Pulmonary artery endothelial cell (primary cell): ENCODE results near the gene MIER1. TPM values are rescaled to one million over a fixed set of nuclear protein-coding genes. Genes with fewer than 3 reads are reported as not detected.
"Not testable (repeated sequence)": the region's sequence is repeated elsewhere in the genome, so short reads cannot be mapped to it uniquely, and the experiment has no call there.

ENCODE experiments used
- DNase-seq: peaks from one replicate; pipeline ENCODE4 v3.0.0-alpha.2; 2011; ENCODE audit warnings: low read depth, low spot score
- total RNA-seq: library from RNA; depleted of rRNA; stranded (reverse); fragments of >200 nt; gene quantifications from 2 replicates; pipeline ENCODE4 v1.2.3, GENCODE V29; 2014

The MIER1 gene
- total RNA-seq: 28.3 and 39.2 TPM in 2 replicates

- DNase-seq: peak; percentile 93
These were observed at the start of gene MIER1, which contains the start of gene DNAI4 for GRCh38 chr1:66924756-66925557. MIER1 (plus strand) TSS chr1:66924990; CDS start chr1:66925029, 39 bp downstream. DNAI4 (minus strand) TSS chr1:66924856; CDS start chr1:66924831, 25 bp downstream.

DNA sequence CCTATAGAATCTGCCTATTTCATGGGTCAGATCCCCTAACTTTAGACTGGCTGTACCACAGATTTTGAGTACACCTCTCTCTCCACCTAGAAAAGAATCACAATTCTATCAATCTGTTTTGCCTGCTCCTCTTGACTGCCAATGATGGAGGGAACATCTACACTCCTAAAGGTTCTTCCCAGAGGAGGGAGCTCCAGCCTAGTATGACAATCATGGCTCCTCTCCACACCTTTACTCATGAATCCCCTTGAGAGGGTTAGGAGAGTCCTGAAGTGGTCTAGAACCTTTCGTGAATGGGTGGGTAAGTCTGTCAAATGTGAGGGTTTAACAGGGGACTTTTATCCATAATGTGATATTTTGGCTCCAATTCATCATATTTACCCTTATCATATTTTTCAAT lies 48.1 kb upstream of the MIER1 start:
- no peak for DNase-seq

DNA sequence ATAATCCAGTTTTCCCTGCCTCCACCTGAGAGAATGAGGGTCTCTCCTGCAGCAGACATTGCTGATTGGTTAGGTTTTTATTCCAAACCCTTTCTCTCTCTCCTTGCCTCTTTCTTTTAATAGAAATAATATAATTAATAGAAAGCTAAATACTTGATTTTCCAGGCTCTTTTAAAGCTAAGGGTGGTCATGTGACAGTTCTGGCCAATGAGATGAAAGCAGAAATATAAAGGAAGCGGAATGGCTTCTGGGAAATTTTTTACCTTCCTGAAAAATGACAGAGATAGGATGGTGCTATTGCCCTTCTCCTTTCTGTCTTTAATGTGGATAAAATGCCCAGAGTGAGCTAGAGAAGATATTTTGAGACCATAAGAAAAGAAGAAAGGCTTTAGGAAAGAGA lies 35.8 kb upstream of the MIER1 start:
- DNase-seq: no peak

DNA sequence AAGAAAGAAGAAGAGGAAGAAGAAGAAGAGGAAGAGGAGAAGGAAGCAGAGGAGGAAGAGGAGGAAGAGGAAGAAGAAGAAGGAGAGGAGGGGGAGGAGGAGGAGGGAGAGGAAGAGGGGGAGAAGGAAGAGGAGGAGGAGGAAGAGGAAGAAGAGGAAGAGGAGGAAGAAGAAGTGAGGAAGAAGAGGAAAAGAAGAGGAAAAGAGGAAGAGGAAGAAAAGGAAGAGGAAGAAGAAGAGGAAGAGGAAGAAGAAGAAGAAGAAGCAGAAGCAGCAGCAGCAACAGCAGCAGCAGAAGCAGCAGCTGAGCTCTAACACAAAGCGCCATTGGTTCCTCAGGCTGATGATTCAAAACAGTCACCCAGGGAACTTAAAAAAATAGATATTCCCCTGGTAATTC lies 34.2 kb upstream of the MIER1 start:
- DNase-seq: no peak

DNA sequence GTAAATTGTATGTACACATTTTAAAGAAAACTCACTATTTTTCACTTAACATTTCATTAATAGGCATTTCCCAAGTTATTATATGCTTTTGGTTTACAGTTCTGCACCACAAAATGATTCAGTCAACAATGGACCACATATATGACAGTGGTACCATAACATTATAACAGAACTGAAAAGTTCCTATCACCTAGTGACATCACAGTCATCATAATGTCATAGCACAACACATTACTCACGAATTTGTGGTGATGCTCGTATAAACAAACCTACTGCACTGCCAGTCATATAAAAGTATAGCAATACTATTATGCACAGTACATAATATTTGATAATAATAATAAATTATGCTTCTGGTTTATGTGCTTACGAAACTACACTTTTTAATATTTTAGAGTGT lies 31.1 kb upstream of the MIER1 start:
- no peak for DNase-seq

DNA sequence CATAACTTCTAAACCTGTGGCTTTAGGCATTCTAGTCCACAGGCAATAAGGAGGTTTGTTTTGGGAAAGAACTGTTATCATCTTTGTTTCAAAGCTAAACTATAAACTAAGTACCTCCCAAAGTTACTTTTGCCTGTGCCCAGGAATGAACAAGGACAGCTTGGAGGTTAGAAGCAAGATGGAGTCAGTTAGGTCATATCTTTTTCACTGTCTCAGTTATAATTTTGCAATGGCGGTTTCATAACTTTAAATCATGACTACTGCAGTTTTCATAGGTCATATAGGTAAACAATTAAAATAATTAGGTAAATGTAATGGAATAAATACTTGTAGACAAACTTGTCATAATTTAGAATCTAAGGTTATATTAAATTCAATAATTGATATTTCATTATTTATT lies 9.6 kb upstream of the MIER1 start:
- not testable (repeated sequence) for DNase-seq

GRCh38 chr1:66916320-66916719 lies 8.5 kb upstream of the MIER1 start:
- no peak for DNase-seq

DNA sequence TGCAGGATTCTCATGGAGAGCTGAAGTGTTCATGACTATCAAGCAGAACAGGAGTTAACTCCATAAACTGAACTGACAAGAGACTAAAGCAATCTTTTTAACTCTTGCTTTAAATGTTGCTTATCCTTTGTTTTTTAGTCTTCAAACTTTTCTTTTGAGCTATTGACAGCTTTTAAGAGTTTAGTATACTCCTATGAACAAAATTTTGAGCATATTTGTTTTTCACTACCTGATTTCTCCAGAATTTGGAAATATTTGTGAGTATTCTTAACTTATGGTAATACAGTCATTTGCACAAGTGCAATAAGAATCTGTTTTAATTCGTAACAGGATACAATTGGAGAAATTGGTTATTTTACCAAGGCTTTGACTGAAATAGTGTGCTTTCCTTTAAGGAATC lies 7.3 kb upstream of the MIER1 start:
- no peak for DNase-seq

DNA sequence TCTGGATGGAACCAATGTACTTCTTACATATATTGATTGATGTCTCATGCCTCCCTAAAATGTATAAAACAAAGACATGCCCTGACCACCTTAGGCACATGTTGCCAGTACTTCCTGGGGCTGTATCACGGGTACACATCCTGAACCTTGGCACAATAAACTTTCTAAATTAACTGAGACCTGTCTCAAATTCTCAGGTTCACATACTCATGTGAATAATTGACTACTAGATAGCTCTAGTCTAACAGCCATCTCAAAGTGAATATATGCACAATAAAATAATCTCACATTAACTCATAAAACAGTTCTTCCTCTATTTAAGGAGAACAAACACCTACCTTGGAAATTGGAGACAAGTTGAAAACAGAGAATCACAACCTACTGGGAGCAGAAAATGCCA lies 5.7 kb upstream of the MIER1 start:
- DNase-seq: no peak

DNA sequence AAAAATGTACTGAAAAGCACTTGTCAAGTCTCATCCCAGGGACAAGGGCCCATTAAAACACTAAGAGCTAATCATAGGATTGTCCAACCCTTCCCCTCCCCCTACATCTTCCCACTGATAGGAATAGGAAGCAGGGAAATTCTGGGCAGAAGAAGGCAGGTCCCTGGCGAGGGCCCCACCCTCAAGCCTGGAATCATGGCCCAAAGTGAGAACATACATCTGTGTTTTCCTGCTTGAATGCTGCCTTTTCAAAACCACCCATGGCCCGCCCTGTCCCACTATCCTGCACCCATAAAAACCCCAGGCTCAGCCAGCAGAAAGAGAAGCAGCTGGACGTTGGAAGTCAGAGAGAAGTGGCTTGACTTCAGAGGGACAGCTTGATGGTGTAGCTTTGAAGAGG lies 5.0 kb upstream of the MIER1 start:
- no peak for DNase-seq

GRCh38 chr1:66920543-66920942 lies 4.2 kb upstream of the MIER1 start:
- no peak for DNase-seq

DNA sequence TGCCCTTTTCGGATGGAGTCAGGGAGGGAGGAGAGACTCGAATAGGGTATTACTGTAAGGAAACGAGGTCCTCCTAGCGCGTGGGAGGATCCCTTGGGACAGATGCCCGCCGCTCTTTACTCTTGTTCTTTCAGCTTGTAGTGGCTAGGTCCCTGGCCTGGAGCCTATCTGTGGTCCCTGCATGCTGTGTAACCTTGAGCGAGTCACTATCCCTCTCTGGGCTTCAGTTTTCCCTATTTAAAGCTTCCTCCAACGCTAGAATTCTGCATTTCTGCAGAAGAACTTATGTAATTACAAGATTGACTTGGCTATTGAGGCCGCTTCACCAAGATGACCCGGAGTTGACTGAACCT lies 744 bp downstream of the MIER1 start:
- DNase-seq: no peak

DNA sequence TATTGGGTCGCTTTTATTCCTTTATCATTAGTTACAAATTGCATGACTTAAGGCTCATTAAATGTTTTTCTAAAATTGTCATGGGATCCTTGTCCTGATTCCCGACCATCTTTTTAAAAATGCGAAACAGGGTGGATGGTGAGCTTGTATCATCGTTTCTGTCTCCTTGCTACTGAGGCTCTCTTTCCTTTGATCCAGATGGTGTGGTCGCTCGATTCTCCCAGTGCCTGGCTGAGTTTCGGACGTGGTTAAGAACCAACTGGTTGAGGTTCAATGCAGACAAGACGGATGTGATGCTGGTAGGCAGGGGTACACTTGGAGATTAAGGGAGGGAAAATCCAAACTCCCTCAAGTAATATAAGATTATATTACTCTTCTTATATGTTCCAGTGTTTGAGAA lies 1.2 kb downstream of the MIER1 start:
- no peak for DNase-seq

DNA sequence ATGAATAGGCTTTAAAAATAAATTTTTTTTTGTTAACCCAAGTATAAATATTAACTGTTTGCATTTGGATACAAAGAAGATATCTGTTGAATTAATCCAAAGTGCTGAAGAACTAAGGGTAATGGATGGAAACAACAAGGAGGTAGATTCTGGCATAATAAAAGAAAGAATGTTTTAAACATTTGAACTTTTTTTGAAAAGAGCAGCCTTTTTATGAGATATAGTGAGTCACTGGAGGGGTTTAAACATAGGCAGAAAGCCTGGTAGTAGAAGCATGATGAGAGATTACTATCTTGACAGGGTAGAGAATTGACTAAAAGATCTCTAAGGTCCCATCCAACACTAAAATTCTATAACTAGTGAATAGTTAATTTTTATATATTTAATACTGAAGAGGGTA lies 2.7 kb downstream of the MIER1 start:
- no peak for DNase-seq

GRCh38 chr1:66929146-66929688 lies 4.4 kb downstream of the MIER1 start:
- no peak for DNase-seq

GRCh38 chr1:66929691-66929998 lies 4.9 kb downstream of the MIER1 start:
- DNase-seq: no peak

DNA sequence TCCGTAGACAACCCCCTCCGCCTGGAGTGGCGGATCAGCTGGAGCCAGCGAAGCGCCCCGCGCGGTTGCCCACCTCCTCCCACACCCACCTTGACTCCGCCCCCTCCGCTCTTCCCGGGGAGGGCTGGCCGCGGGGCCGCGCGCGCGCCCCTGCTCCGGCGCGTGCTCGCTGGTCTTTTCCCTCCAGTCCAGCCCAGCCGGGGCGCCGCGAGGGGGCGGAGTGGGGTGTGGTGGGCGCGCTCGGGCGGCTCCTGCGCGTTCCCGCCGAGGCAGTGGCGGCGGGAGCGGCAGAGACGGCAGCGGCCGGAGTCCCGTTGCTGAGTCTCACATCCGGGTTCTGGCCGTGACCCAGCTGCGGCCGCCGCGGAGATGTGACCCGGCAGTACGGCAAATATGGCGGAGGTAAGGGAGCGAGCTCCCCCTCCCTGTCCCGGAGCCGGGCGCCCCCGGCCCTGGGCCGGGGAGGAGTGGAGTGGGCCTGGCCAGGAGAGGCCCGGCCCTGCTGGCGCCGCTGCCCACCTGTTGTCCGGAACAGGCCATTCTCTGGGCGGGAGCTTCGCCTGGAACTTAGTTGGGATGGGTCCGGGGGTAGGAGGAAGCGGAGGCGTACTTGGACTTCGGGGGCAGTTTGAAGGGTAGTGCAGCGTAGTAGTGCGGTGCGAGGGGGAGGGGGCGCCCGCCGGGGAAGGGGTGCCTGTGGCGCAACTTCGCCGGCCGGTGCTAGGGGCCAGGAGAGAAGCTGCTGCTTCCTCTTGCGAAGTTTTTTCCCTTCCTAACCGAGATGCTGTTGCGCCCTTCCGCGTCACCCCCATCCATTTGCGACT lies 5.4 kb downstream of the MIER1 start:
- peak; percentile 74 for DNase-seq

DNA sequence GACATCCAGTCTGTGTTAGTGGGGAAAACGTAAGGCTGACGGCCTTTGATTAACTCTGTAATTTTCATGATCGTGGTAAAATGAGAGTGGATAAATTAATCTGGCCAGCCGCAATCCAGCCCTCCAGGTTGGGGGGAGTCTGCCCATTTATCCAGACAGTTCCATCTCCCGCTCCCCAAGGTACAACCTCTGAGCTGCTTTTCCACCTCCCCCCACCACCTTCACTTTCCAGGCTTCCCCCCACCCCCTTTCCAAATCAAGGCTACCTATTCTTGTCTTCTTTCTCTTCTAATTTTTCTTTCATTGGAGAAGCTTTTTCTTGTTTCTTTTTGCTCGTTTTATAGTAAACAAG lies 6.0 kb downstream of the MIER1 start:
- DNase-seq: no peak

DNA sequence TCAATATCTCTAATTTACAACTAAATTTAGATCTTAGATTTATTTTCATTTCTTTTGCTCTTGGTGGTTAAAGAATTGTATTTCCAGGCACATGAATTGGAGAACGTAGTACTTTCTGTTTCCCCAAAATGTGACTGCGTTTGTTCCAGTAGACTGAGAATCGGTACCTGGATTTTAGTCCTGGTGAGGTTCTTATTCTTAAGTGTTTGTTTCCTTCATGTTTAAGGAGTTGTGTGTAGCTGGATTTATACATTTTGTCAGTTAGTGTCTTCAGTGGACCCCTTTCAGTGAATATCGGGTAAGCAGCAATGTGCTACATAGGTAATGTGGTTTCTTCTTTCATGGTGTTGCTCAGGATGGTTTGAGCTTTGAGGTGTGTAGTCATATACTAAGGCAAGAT lies 6.8 kb downstream of the MIER1 start:
- DNase-seq: no peak

GRCh38 chr1:66932291-66932690 lies 7.5 kb downstream of the MIER1 start:
- DNase-seq: no peak

DNA sequence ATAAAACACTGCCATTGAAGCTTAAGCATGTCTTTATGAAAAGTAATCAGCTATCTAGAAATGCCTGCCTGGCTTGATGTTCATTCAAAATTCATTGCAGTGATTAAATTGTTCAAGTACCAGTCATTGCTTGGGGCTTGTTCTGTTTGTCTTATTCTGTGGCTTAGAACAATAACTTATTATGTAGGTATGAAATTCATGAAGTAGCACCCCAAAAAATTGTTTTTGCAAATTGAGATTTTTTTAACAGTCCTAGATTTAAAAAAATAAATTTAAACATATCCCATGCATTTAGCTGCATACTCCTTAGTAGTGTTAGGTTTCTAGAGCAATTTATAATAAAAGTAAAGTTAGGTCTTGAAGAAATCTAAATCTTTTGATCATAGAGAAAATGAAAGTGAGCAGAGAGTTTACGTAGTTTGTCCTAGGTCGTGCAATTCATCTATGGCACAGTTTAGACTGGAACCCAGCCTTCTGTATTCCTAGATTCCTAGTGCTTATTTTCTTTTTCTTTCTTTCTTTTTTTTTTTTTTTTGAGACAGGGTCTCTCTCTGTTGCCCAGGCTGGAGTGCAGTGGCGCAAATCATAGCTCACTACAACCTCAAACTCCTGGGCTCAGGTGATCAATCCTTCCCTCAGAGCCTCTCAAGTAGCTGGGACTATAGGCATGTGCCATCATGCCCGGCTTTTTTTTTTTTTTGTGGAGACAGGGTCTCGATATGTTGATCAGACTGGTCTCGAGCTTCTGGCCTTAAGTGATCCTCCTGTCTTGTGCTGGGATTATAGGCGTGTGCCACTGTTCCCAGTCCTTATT lies 9.3 kb downstream of the MIER1 start:
- DNase-seq: no peak
